HCT116 (cell line): ENCODE measurements around the gene VSTM2L. TPM values are rescaled to one million over a fixed set of nuclear protein-coding genes. Genes with fewer than 3 reads are reported as not detected.

Experiments
- ATAC-seq: fragments of 200-7000 bp; cut with Tn5 transposase; 2 replicates; pipeline ENCODE4 v1.9.1; 2020; ENCODE audit warnings: mild to moderate bottlenecking, moderate library complexity
- BruUV-seq: library from RNA; stranded (reverse); fragments of 400-500 nt; replicated peaks from 2 replicates; lab custom pipeline; 2021; lab: Mats Ljungman, UMichigan
- CTCF ChIA-PET: fragments of 300-600 bp; sonication (Branson Sonifier 250); formaldehyde crosslinking; loops from one replicate; lab custom pipeline; 2021; ENCODE audit warnings: antibody characterized with exemption; lab: Charles Lee
- POLR2A ChIA-PET: fragments of 300-600, 350-600 bp; sonication (Branson Sonifier 250); formaldehyde crosslinking; loops from one replicate; lab custom pipeline; 2021; ENCODE audit warnings: antibody characterized with exemption; lab: Charles Lee
- RAD21 ChIA-PET, 2 experiments: fragments of 300-600 bp; sonication (Branson Sonifier 250); formaldehyde crosslinking; loops; one replicate each; lab custom pipeline; 2023; ENCODE audit warnings: low total read pairs in 2 of 2; ENCODE audit not compliant: uncharacterized antibody in 2 of 2, unreplicated experiment in 2 of 2, low non-redundant PET in 1 of 2; lab: Charles Lee
- DNase-seq: peaks from one replicate; pipeline ENCODE4 v3.0.0-alpha.2; 2010; ENCODE audit warnings: low read depth, low spot score
- H2AFZ ChIP-seq: fragments of 200-600 bp; shearing (Covaris generic), sonication (generic); 2 replicates; pipeline ENCODE4 v1.6.1; 2017; ENCODE audit warnings: low read depth, mixed run types, mixed read lengths, antibody characterized with exemption, low read length; ENCODE audit not compliant: poor library complexity, severe bottlenecking
- H3K27ac ChIP-seq: 2 replicates; pipeline ENCODE4 v1.5.1; 2012; ENCODE audit warnings: low read depth, low read length
- H3K27me3 ChIP-seq: fragments of 200-600 bp; sonication (generic); 2 replicates; pipeline ENCODE4 v1.6.1; 2016; ENCODE audit warnings: mixed run types, low read length, mixed read lengths; ENCODE audit not compliant: insufficient read depth
- H3K36me3 ChIP-seq, 2 experiments: fragments of 200-500 bp in 1 of 2; fragments of 200-600 bp in 1 of 2; sonication (Bioruptor generic) in 1 of 2; sonication (generic) in 1 of 2; 2 replicates each; pipeline versions ENCODE4 v1.5.1 to v1.6.1; 2014 to 2016; ENCODE audit warnings: low read length in 2 of 2, inconsistent platforms in 1 of 2, mixed read lengths in 1 of 2, mixed run types in 1 of 2; ENCODE audit not compliant: insufficient read depth in 2 of 2, control insufficient read depth in 1 of 2
- H3K4me1 ChIP-seq, 2 experiments: fragments of 200-600 bp in 1 of 2; sonication (generic) in 1 of 2; 2 replicates each; pipeline versions ENCODE4 v1.5.1 to v1.6.1; 2012 to 2017; ENCODE audit warnings: low read length in 2 of 2, inconsistent platforms in 1 of 2, mild to moderate bottlenecking in 1 of 2, mixed read lengths in 1 of 2, mixed run types in 1 of 2, moderate library complexity in 1 of 2; ENCODE audit not compliant: insufficient read depth in 2 of 2, control insufficient read depth in 1 of 2
- H3K4me2 ChIP-seq: fragments of 200-600 bp; sonication (generic); 2 replicates; pipeline ENCODE4 v1.6.1; 2017; ENCODE audit warnings: mixed run types, low read length, mixed read lengths
- H3K4me3 ChIP-seq, 2 experiments: fragments of 200-600 bp in 1 of 2; sonication (generic) in 1 of 2; replicated peaks in 1 of 2; 2 replicates each; pipeline ENCODE4 v1.5.1; 2011 to 2016; ENCODE audit warnings: low read length in 2 of 2, control low read depth in 1 of 2, low read depth in 1 of 2, mild to moderate bottlenecking in 1 of 2, mixed read lengths in 1 of 2, mixed run types in 1 of 2
- H3K79me2 ChIP-seq: fragments of 200-600 bp; sonication (generic); 2 replicates; pipeline ENCODE4 v1.6.1; 2017; ENCODE audit warnings: mild to moderate bottlenecking, mixed run types, low read length, moderate library complexity, mixed read lengths; ENCODE audit not compliant: insufficient read depth
- H3K9ac ChIP-seq: fragments of 200-600 bp; sonication (generic); 2 replicates; pipeline ENCODE4 v1.6.1; 2016; ENCODE audit warnings: low read length, mixed read lengths
- H3K9me2 ChIP-seq: fragments of 200-600 bp; sonication (generic), shearing (Covaris generic); 2 replicates; pipeline ENCODE4 v1.6.1; 2017; ENCODE audit warnings: mixed run types, mild to moderate bottlenecking, moderate library complexity; ENCODE audit not compliant: insufficient read depth
- H3K9me3 ChIP-seq, 2 experiments: fragments of 200-500 bp in 1 of 2; fragments of 200-600 bp in 1 of 2; sonication (Bioruptor generic) in 1 of 2; sonication (generic) in 1 of 2; 2 replicates each; pipeline ENCODE4 v1.6.1; 2014 to 2017; ENCODE audit warnings: low read length in 2 of 2, mixed read lengths in 2 of 2, inconsistent platforms in 1 of 2, low read depth in 1 of 2, mild to moderate bottlenecking in 1 of 2, mixed run types in 1 of 2, moderate library complexity in 1 of 2; ENCODE audit not compliant: control insufficient read depth in 1 of 2, insufficient read depth in 1 of 2
- H4K20me1 ChIP-seq: fragments of 200-600 bp; sonication (generic), shearing (Covaris generic); 2 replicates; pipeline ENCODE4 v1.6.1; 2017; ENCODE audit warnings: mixed run types, mild to moderate bottlenecking, moderate library complexity; ENCODE audit not compliant: insufficient read depth
- CBX3 ChIP-seq: IDR thresholded peaks from 2 replicates; pipeline ENCODE4 v1.6.1; 2012; ENCODE audit warnings: low read depth
- CEBPB ChIP-seq: IDR thresholded peaks from 2 replicates; pipeline ENCODE4 v1.6.1; 2012; ENCODE audit warnings: low read depth
- EGR1 ChIP-seq: IDR thresholded peaks from 2 replicates; pipeline ENCODE4 v1.6.1; 2012; ENCODE audit warnings: low read depth
- ELF1 ChIP-seq: IDR thresholded peaks from 2 replicates; pipeline ENCODE4 v1.6.1; 2012; ENCODE audit warnings: low read depth, borderline replicate concordance
- EZH2phosphoT487 ChIP-seq: fragments of 200-600 bp; IDR thresholded peaks from 2 replicates; pipeline ENCODE4 v1.6.1; 2018; ENCODE audit warnings: antibody characterized with exemption, borderline replicate concordance
- JUND ChIP-seq: IDR thresholded peaks from 2 replicates; pipeline ENCODE4 v1.6.1; 2012
- POLR2A ChIP-seq: IDR thresholded peaks from 2 replicates; pipeline ENCODE4 v1.7.0; 2011; ENCODE audit warnings: borderline replicate concordance; ENCODE audit not compliant: insufficient read depth, insufficient read length; ENCODE audit errors: extremely low read depth
- POLR2AphosphoS5 ChIP-seq: IDR thresholded peaks from 2 replicates; pipeline ENCODE4 v1.6.1; 2011; ENCODE audit warnings: mild to moderate bottlenecking, low read depth, low read length, moderate library complexity
- RAD21 ChIP-seq: IDR thresholded peaks from 2 replicates; pipeline ENCODE4 v1.6.1; 2012; ENCODE audit warnings: low read depth, mild to moderate bottlenecking
- REST ChIP-seq: IDR thresholded peaks from 2 replicates; pipeline ENCODE4 v1.6.1; 2012; ENCODE audit warnings: low read depth
- SIN3A ChIP-seq: IDR thresholded peaks from 2 replicates; pipeline ENCODE4 v1.6.1; 2012; ENCODE audit warnings: low read depth
- SP1 ChIP-seq: IDR thresholded peaks from 2 replicates; pipeline ENCODE4 v1.6.1; 2012; ENCODE audit warnings: low read depth
- SRF ChIP-seq: IDR thresholded peaks from 2 replicates; pipeline ENCODE4 v1.6.1; 2012; ENCODE audit warnings: low read depth
- YY1 ChIP-seq: IDR thresholded peaks from 2 replicates; pipeline ENCODE4 v1.6.1; 2011; ENCODE audit warnings: low read length, low read depth, moderate library complexity, mild to moderate bottlenecking; ENCODE audit not compliant: insufficient replicate concordance; ENCODE audit errors: extremely low read depth
- intact Hi-C: fragments of 100-400 bp; cut with micrococcal nuclease; formaldehyde crosslinking; loops from 2 replicates; pipeline ENCODE4 v1.10.0; 2022
- total RNA-seq: library from RNA; stranded (reverse); gene quantifications from one replicate; pipeline ENCODE4 v1.2.1, GENCODE V29; 2021; ENCODE audit not compliant: unreplicated experiment
- TF ChIP-seq, protein P1 (sequence below): IDR thresholded peaks from 2 replicates; pipeline ENCODE4 v1.6.1; 2011; ENCODE audit warnings: mild to moderate bottlenecking, low read length, moderate library complexity; ENCODE audit not compliant: insufficient replicate concordance; ENCODE audit errors: extremely low read depth
- TF ChIP-seq, protein P2 (sequence below): IDR thresholded peaks from 2 replicates; pipeline ENCODE4 v1.6.1; 2012
- TF ChIP-seq, protein P3 (sequence below): IDR thresholded peaks from 2 replicates; pipeline ENCODE4 v1.6.1; 2012

Gene VSTM2L
- total RNA-seq, 1 experiment from 2014 or later, result 0.69 TPM

GRCh38 chr20:37876863-37877262 is 26.1 kb upstream of the VSTM2L start:
- no peak overlapping the region for H2AFZ ChIP-seq
- no peaks in the 10 kb centered on the region for H3K9me3 ChIP-seq
- ChIA-PET RAD21 (interaction anchor here in 1 of 2 experiments (0.6 kb wide), 1 partner anchor 360 kb away, joined by 4 read pairs; no protein-coding TSS in a partner anchor), POLR2A (no interaction called here), CTCF (no interaction called here)
- no peak overlapping the region for H3K9ac ChIP-seq
- no peaks in the 10 kb centered on the region for H3K9me2 ChIP-seq
- no peak overlapping the region for H3K4me2 ChIP-seq
- H3K36me3 ChIP-seq, result no peaks in the 10 kb centered on the region
- no peaks in the 10 kb centered on the region for H4K20me1 ChIP-seq
- BruUV-seq, result no TSS peak
- H3K4me1 ChIP-seq, result no peaks in the 10 kb centered on the region
- no peaks in the 10 kb centered on the region for H3K79me2 ChIP-seq
- no peak overlapping the region for H3K4me3 ChIP-seq
- intact Hi-C loops, result no loop called here
- no peaks in the 10 kb centered on the region for H3K27me3 ChIP-seq
- DNase-seq (no peak), ATAC-seq (no peak)
- no peak overlapping the region for H3K27ac ChIP-seq
- TF ChIP-seq YY1 (no peak), POLR2A (no peak), EZH2phosphoT487 (no peak), ELF1 (no peak), POLR2AphosphoS5 (no peak), CBX3 (no peak), SP1 (no peak), SIN3A (no peak), SRF (no peak), JUND (no peak), EGR1 (no peak), CEBPB (no peak), RAD21 (no peak), REST (no peak)
- TF ChIP-seq, protein P1, sequence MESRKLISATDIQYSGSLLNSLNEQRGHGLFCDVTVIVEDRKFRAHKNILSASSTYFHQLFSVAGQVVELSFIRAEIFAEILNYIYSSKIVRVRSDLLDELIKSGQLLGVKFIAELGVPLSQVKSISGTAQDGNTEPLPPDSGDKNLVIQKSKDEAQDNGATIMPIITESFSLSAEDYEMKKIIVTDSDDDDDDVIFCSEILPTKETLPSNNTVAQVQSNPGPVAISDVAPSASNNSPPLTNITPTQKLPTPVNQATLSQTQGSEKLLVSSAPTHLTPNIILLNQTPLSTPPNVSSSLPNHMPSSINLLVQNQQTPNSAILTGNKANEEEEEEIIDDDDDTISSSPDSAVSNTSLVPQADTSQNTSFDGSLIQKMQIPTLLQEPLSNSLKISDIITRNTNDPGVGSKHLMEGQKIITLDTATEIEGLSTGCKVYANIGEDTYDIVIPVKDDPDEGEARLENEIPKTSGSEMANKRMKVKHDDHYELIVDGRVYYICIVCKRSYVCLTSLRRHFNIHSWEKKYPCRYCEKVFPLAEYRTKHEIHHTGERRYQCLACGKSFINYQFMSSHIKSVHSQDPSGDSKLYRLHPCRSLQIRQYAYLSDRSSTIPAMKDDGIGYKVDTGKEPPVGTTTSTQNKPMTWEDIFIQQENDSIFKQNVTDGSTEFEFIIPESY, result no peak
- TF ChIP-seq, protein P2, sequence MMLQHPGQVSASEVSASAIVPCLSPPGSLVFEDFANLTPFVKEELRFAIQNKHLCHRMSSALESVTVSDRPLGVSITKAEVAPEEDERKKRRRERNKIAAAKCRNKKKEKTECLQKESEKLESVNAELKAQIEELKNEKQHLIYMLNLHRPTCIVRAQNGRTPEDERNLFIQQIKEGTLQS, result no peak
- TF ChIP-seq, protein P3, sequence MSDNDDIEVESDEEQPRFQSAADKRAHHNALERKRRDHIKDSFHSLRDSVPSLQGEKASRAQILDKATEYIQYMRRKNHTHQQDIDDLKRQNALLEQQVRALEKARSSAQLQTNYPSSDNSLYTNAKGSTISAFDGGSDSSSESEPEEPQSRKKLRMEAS, result no peak
